Measurements from ENCODE around the gene DLAT.
"Not testable (repeated sequence)": the region's sequence is repeated elsewhere in the genome, so short reads cannot be mapped to it uniquely, and the experiment has no call there.

Gene DLAT

DNA sequence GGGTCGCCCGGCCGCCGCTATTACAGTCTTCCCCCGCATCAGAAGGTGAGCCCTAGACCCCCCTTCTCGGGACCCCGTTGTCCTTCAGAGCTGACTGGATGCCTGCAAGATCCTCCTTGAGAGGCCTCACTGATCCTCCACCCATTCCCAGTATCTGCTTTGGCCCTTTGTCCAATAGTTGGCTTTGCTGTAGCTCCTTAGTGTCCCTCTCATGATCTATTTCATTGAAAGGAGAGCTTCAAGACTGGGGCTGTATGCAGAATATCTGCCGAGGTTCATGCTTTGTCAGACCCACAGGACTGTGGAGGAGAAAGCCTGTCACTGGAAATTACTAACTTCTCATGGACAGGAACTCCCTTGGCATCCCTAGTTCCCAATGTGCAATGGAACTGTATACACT lies 499 bp downstream of the DLAT start:
- POLR2A ChIA-PET (ENCODE audit: low non-redundant PET): no interaction called here
- CTCF ChIA-PET: no interaction called here
- peak overlapping the region; percentile 88 for H3K27ac ChIP-seq
- peak; percentile 16 for DNase-seq (ENCODE audit: low spot score)
- TF ChIP-seq, protein P1, sequence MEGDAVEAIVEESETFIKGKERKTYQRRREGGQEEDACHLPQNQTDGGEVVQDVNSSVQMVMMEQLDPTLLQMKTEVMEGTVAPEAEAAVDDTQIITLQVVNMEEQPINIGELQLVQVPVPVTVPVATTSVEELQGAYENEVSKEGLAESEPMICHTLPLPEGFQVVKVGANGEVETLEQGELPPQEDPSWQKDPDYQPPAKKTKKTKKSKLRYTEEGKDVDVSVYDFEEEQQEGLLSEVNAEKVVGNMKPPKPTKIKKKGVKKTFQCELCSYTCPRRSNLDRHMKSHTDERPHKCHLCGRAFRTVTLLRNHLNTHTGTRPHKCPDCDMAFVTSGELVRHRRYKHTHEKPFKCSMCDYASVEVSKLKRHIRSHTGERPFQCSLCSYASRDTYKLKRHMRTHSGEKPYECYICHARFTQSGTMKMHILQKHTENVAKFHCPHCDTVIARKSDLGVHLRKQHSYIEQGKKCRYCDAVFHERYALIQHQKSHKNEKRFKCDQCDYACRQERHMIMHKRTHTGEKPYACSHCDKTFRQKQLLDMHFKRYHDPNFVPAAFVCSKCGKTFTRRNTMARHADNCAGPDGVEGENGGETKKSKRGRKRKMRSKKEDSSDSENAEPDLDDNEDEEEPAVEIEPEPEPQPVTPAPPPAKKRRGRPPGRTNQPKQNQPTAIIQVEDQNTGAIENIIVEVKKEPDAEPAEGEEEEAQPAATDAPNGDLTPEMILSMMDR (conservative IDR thresholded peaks at IDR 0.05; ENCODE audit: low read depth): no peak

DNA sequence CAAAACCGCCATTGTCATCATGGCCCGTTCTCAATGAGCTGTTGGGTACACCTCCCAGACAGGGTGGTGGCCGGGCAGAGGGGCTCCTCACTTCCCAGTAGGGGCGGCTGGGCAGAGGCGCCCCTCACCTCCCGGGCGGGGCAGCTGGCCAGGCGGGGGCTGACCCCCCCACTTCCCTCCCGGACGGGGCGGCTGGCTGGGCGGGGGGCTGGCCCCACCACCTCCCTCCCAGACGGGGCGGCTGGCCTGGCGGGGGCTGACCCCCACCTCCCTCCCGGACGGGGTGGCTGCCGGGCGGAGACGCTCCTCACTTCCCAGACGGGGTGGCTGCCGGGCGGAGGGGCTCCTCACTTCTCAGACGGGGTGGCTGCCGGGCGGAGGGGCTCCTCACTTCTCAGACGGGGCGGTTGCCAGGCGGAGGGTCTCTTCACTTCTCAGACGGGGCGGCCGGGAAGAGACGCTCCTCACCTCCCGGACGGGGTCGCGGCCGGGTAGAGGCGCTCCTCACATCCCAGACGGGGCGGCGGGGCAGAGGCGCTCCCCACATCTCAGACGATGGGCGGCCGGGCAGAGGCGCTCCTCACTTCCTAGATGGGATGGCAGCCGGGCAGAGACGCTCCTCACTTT lies 1.7 kb downstream of the DLAT start:
- DNase-seq (ENCODE audit: low spot score); H3K27ac ChIP-seq; POLR2A ChIA-PET (ENCODE audit: low non-redundant PET); CTCF ChIA-PET: not testable (repeated sequence)

GRCh38 chr11:112029460-112029859 lies 4.3 kb downstream of the DLAT start:
- DNase-seq (ENCODE audit: low spot score): no peak
- CTCF ChIA-PET: no interaction called here
- POLR2A ChIA-PET (ENCODE audit: low non-redundant PET): no interaction called here

GRCh38 chr11:112033902-112034301 lies 8.7 kb downstream of the DLAT start:
- ChIA-PET POLR2A (ENCODE audit: low non-redundant PET) (interaction anchor here (0.7 kb wide), 1 partner anchor 9 kb away, joined by 6 read pairs; no protein-coding TSS in a partner anchor), CTCF (no interaction called here)
- no peak for DNase-seq (ENCODE audit: low spot score)
- TF ChIP-seq, protein P1 (conservative IDR thresholded peaks at IDR 0.05; ENCODE audit: low read depth): no peak
- no peak overlapping the region for H3K27ac ChIP-seq

More at GRCh38 chr11:112029460-112029859, 4.3 kb downstream of the DLAT start:
- TF ChIP-seq, protein P1 (conservative IDR thresholded peaks at IDR 0.05; ENCODE audit: low read depth): no peak
- H3K27ac ChIP-seq: no peak overlapping the region

DNA sequence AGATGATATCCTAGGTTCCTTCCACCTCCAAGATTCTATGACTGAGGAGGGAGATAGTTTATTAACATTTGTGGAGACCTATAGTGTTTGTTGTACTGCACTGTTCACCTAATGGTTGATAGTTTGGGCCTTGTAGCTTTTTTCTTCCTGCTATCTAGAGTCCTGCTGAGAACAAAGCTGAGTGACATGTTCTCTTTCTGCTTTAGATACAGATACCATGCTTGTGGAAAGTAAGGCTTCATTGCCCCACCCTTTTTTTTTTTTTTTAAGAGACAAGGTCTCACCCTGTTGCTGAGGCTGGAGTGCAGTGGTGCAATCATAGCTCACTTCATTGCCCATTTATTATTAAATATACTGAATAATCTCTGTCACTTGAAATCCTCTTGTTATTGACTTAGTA lies 12.3 kb downstream of the DLAT start:
- no peak overlapping the region for H3K27ac ChIP-seq
- POLR2A ChIA-PET (ENCODE audit: low non-redundant PET): no interaction called here
- CTCF ChIA-PET: no interaction called here
- TF ChIP-seq, protein P1 (conservative IDR thresholded peaks at IDR 0.05; ENCODE audit: low read depth): no peak
- DNase-seq (ENCODE audit: low spot score): no peak

DNA sequence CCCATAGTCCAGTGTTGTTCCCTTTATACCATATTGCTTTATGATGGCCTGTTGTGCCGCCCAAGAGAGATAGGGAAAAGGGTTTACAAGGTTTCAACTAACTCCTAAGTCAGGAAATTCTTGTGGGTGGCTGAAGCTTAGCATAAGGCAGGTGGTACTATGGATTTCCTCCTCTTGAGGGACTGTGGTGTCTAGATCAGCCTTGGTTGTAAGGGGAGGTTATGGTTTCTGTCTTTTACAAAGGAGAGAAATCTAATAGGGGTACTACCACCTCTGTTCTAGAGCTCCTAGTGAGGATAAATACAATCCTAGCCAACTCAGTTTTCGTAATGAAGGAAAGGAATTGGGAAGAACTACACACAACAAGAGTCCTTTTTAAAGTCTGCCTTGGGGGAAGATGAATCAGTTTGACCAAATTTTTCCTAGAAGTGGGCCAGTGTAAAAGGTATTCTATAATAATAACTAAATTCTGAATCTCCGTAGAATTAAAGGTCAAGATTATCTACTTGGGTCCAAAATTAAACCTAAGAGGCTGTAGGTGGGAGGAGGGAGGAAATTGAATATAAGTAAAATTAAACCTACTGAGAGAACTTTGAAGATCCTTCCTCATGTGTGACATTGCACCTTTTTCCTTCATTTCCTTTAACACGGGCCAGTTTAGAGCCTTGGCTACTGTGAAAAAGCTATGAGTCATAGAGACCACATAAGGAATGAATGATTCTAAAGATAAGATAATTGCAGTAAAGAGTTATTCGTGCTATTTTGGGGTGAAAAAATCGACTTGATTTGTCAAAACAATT lies 17.2 kb downstream of the DLAT start:
- ChIA-PET CTCF (interaction anchor here (0.6 to 0.8 kb wide), 3 partner anchors 109 to 343 kb away, joined by 3 to 4 read pairs (median 3); no protein-coding TSS in a partner anchor), POLR2A (ENCODE audit: low non-redundant PET) (no interaction called here)
- TF ChIP-seq, protein P1 (conservative IDR thresholded peaks at IDR 0.05; ENCODE audit: low read depth): no peak
- DNase-seq (ENCODE audit: low spot score): peak; percentile 18
- H3K27ac ChIP-seq: no peak overlapping the region

- DNase-seq (ENCODE audit: low spot score): no peak
- ChIA-PET POLR2A (ENCODE audit: low non-redundant PET) (interaction anchor here (0.6 kb wide), 1 partner anchor 9 kb away, joined by 6 read pairs; no protein-coding TSS in a partner anchor), CTCF (interaction anchor here (0.8 kb wide), 1 partner anchor 135 kb away, joined by 3 read pairs; no protein-coding TSS in a partner anchor)
- TF ChIP-seq, protein P1 (conservative IDR thresholded peaks at IDR 0.05; ENCODE audit: low read depth): no peak
- no peak overlapping the region for H3K27ac ChIP-seq
Measured at GRCh38 chr11:112042961-112043304, 17.7 kb downstream of the DLAT start.
